Measurements from ENCODE around the gene CEP135.
A peak's percentile ranks its signal among the peaks of the same experiment; 100 is the strongest.
"Not testable (repeated sequence)": the region's sequence is repeated elsewhere in the genome, so short reads cannot be mapped to it uniquely, and the experiment has no call there.

The CEP135 gene

DNA sequence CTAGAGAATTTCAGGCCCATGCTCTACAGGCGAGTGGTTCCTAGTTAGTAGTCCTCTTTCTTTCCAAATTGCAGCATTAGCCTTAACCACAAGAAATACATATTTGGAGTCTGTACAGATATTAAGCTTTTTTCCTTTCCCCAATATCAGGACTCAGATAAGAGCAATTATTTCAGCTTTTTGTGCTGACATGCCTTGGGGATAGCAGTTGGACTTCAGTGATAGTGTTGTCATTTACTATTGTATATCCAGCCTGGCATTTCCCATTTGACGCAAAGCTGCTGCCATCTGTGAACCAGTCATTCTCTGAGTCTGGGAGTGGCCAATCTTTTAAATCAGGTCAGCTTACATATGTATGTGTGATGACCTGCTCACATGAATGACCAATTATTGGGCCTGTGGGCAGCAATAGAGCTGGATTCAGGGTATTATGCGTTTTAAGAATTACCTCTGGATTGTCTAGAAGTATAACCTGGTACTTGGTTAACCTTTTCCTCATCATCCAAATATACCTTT is 6.8 kb upstream of the CEP135 start:
- no peak for DNase-seq

DNA sequence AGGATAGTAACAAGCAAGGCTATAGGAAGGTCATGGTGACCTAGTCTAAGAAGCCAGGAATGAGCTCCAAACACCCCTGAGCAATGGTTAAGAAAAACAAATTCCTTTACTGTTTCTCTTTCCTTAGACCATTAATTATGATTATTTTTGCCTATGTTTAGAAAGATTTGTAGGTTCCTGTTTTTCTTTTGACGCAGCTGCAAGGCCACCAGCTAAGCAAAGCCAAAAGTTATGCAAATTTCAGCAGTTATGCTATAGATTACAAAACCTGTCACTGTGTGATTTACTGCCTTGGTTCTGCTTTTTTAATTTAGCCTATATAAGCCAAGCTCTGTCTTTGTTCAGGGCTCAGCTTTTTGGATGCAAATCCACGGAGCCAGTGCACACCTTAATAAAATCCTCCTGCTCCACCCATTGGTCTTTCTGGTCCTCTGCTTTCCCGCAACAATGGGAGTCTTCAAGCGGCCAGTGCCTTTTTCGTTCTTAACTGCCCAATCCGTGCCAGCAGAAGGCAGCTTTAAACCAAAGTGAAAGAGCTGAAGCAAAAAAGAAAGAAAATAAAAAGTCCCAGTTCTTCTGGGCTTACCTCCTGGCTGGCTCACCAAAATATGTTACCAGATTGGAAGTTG is 1.4 kb upstream of the CEP135 start:
- DNase-seq: no peak

DNA sequence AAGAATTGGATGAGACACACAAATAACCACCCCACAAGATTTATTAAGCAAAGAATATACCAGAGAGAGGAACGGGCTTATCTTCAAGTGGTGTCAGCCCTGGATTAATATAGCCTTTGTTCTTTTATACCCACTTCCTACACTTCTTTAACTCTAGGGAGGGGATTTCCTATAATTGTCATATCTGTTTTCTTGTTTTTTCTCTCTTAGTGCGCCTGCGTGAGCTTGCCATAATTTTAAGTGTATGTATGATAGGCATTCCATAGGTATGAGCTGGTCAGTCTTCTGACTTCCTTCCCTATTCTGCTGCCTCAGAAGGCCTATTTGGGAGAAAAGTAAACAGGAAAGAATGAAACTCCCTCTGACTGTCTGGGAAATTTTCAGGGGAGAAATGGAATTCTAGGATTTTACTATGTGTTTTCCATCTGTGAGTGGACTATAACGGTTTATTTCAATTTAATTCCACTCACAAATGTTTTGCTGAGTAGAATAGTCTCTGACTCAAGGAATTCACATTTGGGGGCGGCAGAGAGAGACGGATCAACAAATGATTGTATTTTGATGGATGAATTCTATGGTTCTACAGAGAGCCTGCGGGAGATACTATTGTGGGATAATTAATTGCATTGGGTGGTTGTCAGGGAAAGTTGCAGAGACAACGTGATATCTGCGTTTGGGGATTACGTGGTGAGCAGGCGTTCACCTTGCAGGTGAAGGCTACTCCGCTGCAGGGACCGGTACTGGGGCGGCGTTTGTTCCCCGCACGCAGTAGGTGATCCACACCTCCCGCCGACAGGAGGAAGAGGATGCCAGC is 626 bp upstream of the CEP135 start:
- DNase-seq: peak; percentile 83

DNA sequence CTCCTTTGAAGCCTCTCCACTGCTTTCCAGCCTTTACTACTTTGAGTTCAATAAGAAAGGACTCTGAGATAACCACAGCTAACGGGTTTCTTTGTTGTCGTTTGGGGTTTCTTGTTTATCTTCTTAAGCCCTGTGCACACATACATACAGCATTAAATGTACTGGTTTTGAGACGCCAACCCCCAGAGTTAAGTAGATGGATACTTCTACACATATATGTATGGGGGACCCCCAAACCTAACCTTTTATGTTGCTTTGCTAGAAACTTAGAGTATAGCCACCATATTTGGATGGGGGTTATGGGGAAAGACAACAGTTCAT is 697 bp downstream of the CEP135 start:
- no peak for DNase-seq

DNA sequence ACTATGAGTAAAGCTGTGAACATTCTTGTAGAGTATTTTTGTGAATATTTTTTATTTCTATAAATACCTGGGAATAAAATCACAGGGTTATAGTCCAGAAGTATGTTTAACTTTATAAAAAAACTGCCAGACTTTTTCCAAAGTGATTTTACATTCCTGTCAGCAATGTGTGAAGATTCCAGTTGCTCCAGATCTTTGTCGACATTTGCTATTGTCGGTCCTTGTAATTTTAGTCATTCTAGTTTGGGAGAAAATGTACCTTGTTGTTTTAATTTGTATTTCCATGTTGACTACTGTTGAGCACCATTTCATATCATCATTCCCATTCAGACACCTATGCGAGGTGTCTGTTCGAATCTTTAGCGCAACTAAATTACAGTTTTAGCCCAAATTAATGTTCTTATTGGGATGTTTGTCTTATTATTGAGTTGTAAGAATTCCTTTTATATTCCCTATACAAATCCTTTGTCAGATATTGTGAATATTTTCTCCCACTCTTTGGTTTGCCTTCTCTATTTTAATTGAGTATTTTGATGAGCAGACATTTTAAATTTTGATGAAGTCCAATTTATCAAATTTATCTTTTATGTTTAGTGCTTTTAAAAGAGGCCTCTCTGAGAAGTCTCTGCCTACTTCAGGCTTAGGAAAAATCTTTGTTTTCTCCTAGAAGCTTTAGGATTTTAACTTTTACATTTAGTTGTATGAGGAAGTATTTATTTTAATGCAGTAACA is 2.6 kb downstream of the CEP135 start:
- DNase-seq: no peak

DNA sequence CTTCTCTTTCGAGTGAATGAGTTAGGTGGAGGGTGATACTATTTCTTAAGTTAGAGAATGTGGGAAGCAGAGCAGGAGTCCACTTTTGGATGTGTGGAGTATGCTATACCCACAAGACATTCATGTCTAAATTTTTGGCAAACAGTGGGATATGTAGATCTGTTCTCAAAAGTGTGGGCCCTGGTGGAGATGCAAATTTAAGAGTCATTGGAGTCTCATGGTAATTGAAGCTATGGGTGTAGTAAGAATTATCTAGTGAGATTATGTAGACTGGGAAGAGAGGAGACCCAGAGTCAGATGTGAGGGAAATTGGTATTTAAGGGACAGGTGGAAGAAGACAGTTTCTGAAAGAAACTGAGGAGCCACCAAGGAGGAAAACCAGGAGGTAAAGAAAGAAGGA is 7.0 kb downstream of the CEP135 start:
- no peak for DNase-seq

DNA sequence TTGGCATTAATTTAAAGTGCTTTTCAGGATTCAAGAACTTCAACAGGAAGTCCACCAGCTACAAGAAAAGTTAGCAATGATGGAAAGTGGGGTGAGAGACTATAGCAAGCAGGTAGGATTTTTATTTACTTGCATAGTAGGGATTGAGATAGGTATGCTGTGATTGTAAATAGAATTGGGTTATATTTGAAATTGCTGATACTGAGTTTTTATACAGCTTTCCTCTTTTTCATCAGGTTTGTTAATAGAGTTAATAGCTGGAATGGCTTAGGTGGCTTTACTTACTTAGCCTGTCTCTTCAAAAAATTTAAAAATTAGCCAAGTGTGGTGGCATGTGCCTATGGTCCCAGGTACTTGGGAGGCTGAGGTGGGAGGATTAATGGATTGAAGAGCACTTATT is 10.9 kb downstream of the CEP135 start:
- DNase-seq: no peak

DNA sequence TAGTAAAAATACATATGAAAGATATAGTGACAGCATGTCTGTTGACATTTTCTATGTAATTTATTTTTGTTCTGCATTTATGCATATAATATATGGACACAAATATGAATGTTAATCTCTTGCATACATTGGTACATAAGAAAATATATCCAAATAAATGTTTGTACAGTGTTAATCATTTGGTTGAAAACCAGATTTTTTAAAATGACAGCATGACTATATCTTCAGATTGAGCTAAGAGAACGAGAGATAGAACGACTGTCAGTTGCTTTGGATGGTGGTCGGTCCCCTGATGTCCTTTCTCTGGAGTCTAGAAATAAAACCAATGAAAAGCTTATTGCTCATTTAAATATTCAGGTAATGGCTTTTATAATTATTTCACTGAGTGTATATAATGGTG is 15.3 kb downstream of the CEP135 start:
- DNase-seq: no peak

DNA sequence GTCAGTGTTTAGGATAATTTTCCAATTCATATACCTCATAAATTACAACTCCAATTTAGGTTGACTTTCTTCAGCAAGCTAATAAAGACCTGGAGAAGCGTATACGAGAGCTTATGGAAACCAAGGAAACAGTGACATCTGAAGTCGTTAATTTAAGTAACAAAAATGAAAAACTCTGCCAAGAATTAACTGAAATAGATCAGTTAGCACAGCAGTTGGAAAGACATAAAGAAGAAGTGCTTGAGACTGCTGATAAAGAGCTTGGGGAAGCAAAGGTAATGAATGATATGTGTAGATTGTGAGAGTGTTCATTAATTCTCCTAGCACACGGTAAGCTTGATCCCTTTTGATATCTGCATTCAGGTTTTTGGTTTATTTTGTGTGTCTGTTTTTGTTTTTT is 16.8 kb downstream of the CEP135 start:
- DNase-seq: no peak

DNA sequence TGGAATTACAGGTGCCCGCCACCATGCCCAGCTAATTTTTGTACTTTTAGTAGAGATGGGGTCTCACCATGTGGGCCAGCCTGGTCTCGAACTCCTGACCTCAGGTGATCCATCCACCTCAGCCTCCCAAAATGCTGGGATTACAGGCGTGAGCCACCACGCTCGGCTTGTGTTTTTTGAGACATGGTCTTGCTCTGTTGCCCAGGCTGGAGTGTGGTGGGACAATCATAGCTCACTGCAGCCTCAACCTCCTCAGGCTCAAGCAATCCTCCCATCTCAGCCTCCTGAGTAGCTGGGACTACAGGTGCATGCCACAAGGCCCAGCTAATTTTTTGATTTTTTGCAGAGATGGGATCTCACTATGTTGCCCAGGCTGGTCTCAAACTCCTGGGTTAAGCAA is 17.6 kb downstream of the CEP135 start:
- DNase-seq: not testable (repeated sequence)

DNA sequence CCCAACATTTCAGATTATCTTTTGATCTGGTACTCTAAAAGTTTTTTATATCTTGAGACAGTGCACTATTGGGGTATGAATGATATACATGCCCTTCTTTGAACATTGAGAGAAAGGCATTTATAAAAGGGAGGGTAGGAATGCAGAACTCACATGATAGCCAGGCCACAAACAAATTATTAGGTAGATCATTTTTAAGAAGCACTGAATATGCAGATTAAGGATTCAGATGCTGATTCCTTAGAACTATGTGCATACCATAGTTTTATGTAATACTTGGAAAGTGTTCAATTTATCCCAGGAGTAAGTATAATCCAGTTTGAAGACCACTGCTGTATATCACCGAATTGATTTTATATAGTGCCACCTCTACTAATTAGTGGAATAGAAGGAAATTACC is 18.6 kb downstream of the CEP135 start:
- no peak for DNase-seq

DNA sequence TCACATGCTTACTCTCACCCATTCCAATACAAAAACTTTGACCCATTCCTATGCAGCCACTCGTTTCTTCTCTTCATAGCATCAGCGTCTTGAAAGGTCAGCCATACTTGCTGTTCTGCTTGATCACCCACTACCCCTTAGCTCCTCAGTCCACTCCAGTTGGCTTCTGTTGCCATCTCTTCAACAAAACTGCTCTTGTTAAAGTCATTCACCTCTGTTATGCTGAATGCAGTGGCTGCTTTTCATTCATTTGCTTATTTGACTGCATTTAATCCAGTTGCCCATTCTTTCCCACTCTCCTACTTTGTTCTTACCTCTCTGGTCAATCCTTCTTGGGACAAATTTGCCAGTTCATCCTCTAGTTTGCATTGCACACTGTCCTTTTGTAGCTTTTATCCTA is 24.9 kb downstream of the CEP135 start:
- DNase-seq: no peak

DNA sequence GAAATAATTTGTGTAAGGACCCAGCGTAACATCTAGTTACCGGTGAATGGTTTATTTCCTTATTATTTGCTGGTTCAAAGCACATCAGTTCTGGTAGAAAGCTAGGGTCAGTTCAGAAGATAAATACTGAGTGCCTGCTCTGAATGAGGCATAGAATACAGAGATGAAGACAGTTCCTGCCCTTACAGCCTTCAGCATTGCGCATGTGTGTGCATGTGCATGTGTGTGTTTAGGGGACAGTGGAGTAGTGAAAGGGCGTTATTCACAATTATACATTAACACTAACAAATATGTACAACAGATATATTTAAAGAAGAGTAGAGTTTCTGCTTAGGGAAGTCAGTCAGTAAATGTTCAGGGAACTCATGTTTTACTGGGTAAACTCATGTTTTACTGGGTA is 29.1 kb downstream of the CEP135 start:
- DNase-seq: no peak

DNA sequence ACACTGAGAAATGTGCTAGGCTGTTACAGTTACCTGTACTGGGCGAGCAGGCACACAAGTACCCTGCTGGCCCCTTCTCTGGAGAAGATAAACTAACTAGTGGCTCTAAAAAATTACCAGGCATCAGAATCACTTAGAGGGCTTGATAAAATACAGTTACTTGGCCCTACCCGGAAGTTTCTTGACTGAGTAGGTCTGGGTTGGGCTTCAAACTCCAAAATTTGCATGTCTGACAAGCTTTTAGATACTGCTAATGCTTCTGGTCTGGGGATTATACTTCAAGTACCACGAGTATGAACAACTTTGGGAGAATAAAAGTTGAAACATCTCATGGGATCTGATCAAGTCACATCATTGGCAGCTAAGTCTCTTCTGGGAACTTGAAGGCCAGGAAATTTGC is 30.8 kb downstream of the CEP135 start:
- no peak for DNase-seq

DNA sequence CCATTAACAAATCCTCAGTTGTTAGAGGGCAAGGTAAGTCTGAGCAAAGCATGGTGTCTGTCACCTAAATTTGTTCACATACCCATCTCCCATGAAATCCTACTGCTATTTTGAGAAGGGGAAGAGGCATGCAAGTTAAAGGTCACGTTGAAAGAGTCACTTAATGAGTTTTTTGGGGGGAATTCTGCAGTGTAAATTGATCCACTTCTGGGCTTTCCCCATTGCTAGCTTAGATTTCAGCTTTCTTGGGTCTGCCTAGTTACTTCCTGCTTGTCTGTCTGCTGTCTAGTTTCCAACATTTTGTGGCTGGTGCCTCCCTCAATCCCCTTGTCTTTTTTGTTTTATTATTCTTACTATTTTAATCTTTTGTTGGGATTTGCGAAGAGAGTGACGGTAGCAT is 32.0 kb downstream of the CEP135 start:
- no peak for DNase-seq

DNA sequence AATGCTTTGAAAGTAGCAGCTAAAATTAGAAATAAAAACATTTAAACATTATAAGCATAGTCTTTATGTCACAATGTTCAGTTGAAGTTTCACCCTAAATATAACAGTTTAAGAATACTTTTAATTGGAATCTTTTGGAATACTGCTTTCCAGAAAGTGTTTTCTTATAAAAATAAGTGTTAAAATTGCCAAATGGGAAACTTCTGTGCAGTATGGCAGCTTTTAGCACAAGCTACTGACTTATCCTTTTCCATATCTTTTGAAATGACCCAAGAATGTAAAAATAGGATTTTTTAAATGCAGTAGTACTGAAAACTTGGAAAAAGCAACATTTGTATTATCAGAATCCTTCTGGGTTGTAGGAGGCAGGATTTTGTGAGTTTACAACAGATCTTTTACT is 34.2 kb downstream of the CEP135 start:
- DNase-seq: no peak

DNA sequence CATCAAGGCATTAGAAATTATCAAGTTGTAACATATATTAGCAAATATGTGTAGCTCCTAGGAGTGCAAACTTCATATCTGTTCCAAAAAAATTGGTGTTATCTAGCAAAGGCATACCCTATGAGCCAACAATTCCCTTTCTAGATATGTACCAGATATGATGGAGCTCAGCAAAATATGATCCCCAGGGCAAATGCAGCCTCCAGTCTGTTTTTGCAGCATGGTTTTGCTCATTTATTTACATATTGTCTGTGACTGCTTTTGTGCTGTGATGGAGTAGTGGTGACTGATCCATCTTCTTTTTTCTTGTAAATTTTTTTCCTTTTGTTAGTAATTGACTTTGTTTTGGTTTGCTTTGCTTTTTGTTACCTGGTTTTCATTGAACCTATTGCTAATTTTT is 41.0 kb downstream of the CEP135 start:
- DNase-seq: no peak

DNA sequence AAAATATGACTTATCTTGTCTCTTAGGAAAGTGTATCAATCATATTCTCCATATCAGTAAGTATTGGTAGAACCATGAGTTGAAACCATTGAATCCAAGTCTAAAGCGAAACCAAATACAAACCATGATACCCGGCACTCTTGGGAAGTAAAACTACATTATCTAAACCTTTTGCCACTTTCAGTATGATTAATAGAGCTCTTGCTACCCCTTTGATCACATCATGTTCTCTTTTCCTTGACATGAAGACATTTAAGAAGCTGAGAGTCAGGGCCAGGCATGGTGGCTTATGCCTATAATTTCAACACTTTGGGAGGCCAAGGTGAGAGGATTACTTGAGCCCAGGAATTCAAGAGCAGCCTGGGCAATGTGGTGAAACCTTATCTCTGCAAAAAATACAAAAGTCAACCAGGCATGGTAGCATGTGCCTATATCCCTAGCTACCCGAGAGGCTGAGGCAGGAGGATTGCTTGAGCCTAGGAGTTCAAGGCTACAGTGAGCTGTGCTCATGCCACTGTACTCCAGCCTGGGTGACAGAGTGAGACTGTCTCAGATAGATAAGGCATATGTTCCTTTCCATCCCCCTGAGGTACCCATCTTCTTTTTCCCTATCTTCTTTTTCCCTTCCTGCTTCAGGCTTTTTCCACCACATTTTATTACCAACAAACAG is 45.4 kb downstream of the CEP135 start:
- DNase-seq: no peak

DNA sequence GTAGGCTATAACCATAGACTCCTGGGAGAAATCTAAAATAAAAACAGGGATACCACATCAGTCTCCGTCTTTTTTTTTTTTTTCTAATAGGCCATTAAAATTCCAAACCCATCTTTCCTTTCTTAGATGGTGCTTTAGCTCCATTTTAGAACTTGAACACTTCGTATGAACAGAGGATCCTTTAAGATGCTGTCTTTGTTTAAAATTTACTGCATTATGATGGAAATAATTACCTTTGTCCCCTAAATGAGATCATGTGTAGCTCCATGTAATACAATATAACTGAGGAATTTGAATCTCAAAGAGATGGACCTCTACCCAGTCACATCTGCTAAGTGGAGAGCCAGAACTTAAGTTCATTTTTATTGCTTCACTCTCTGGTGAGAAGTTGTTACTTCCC is 47.9 kb downstream of the CEP135 start:
- DNase-seq: no peak

DNA sequence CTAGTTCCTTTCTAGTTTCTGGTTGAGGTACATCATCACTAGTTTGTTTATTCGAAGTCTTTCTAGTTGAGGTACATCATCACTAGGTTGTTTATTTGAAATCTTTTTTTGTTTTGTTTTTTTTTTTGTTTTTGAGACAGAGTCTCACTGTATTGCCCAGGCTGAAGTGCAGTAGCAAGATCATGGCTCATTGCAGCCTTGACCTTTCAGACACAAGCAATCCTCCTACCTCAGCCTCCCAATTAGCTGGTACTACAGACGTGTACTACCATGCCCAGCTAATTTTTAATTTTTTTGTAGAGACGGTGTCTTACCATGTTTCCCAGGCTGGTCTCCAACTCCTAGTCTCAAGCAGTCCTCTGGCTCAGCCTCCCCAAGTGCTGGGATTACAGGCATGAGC is 54.9 kb downstream of the CEP135 start:
- DNase-seq: no peak

DNA sequence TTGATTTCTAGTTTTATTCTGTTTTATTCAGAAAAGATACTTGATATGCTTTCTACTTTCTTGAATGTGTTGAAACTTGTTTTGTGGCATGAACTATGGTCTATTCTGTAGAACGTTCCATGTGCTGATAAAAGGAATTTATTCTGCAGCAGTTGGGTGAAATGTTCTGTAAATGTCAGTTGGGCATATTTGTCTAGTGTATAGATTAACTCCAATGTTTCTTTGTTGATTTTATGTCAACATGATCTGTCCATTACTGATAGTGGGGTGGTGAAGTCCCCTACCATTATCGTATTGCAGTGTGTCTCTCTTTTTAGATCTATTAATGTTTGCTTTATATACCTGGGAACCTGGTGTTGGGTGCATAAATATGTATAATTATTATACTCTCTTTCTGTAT is 55.5 kb downstream of the CEP135 start:
- DNase-seq: no peak

DNA sequence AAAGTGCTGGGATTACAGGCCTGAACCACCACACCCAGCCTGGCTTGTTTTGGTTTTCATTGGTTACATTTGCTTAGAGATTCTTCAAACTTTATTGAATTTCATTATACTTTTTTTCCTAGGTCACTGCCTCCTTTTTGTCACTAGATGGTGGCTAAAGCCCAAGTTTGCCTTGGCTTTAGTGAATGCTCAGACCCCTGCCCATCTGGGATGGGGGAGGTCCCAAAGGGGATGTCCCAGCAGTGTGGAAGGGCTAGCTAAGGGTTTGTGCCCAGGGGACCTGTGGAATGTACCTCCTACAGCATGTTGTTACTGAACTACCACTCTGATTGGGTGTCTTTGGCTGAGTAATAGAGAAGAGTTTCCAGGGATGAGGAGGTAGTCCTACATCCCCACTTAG is 58.4 kb downstream of the CEP135 start:
- no peak for DNase-seq

DNA sequence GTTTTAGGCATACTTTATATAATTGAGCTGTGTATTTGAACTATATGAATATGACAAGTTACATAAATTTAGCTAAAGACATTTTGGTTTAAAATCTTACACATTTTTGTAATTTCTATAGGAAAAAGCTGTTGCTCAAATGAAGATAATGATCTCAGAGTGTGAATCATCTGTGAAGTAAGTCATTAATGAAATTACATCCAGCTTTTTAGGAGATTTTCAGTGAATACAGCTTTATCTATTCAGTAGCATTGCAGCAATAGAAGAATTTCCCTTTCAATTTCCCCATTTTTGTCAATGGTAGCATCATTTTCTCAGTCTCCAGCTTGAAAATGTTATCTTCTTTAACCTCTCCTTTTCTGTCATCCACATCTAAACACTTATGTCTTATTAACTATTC is 59.5 kb downstream of the CEP135 start:
- DNase-seq: no peak

DNA sequence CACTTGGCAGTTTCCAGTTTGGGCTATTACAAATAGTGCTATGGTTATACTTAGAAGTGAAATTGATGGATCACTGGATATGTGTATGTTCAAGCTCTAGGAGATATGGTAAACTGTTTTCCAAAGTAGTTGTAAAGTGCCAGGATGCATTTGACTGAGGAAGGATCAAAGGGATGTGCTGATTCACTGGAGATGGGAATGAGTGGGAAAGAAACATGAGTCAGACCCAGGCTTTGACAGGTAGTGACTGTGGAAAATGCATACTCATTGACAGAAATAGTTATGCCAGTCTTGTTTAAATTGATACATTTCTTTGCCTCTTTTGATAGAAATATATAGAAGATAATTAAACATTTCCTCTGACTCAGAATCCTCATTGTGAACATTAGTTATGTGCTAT is 77.9 kb downstream of the CEP135 start:
- DNase-seq: no peak

Measured in amniotic stem cell (primary cell).